SK-MEL-5 (cell line): ENCODE results near the gene WDR27. TPM values are rescaled to one million over a fixed set of nuclear protein-coding genes. Genes with fewer than 3 reads are reported as not detected.
"Not testable (repeated sequence)": the region's sequence is repeated elsewhere in the genome, so short reads cannot be mapped to it uniquely, and the experiment has no call there.

ENCODE experiments used
- DNase-seq: peaks from one replicate; pipeline ENCODE4 v3.0.0-alpha.2; 2016; ENCODE audit warnings: low read depth, low spot score
- in situ Hi-C: cut with HindIII; loops from 2 replicates; pipeline ENCODE4 v1.10.0; 2016; ENCODE audit warnings: low sequenced_read_pairs, high pct_unique_total_duplicates, low pct_unique_long_range_greater_than_20kb
- total RNA-seq: library from RNA; depleted of rRNA; stranded (reverse); fragments of >200 nt; shearing (Covaris generic); gene quantifications from 2 replicates; pipeline ENCODE4 v1.2.3, GENCODE V29; 2014

The WDR27 gene
- total RNA-seq, 1 experiment from 2014 or later, result 10.2 TPM

- no peak for DNase-seq
- in situ Hi-C loops, result no loop called here
Measured at GRCh38 chr6:169651498-169651897, 50.3 kb downstream of the WDR27 start.

DNA sequence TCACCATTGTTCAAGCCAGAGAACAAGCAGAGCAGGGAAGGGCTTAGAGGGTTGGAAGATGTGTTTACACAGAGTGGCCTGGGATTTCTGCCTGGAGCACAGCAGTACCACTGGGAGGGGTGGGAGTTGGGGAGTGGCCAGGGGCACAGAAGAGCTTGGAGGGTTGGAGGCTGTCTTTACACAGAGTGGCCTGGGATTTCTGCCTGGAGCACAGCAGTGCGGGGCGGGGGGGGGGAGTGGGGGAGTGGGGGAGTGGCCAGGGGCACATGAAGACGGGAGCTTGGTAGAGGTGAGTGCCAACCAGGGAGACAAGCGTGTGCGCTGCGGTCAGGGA lies 50.9 kb downstream of the WDR27 start:
- in situ Hi-C loops, result no loop called here
- DNase-seq, result no peak

DNA sequence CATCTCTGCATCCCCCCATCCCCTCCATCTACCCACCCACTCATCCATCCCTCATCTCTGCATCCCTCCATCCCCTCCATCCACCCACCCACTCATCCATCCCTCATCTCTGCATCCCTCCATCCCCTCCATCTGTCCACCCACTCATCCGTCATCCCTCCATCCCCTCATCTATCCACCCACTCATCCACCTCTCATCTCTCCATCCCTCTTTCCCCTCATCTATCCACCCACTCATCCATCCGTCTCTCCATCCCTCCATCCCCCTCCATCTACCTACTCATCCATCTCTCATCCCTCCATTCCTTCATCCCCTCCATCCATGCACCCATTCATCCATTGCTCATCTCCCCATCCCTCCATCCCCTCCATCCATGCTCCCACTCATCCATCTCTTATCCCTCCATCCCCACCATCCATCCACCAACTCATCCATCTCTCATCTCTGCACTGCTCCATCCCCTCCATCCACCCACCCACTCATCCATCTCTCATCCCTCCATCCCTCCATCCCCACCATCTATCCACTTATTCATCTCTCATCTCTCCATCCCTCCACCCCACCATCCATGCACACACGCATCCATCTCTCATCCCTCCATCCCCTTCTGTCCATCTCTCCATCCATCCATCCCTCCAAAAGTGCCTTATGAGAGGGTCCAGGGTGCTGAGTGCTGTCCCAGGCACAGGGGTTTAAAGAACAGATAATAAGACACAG lies 51.4 kb downstream of the WDR27 start:
- in situ Hi-C loops, result no loop called here
- no peak for DNase-seq

- in situ Hi-C loops, result no loop called here
- DNase-seq, result no peak
Measured at GRCh38 chr6:169648617-169649016, 53.2 kb downstream of the WDR27 start.

- DNase-seq, result no peak
- in situ Hi-C loops, result no loop called here
Measured at GRCh38 chr6:169648092-169648491, 53.7 kb downstream of the WDR27 start.

DNA sequence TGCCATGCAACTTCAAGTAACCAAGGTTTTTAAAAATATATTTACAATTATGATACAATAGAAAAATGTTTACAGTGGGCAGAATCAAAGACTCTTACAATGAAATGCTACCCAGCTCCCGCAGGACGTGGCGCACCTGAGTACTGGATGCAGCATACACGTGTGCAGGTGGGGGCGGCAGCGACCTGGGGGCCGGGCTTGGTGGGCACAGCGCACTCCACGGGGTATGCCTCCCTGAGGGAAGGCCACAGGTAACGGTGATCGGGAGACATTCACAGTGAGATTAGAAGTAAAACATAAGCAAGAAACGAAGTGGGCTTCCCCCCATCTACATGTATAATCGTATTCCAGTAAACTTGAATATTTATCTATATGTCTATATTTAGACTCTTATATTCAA lies 54.2 kb downstream of the WDR27 start:
- DNase-seq, result no peak
- in situ Hi-C loops, result no loop called here

GRCh38 chr6:169646906-169647567 lies 54.8 kb downstream of the WDR27 start:
- no peak for DNase-seq
- in situ Hi-C loops, result no loop called here

- DNase-seq, in situ Hi-C loops: not testable (repeated sequence)
Measured at GRCh38 chr6:169645459-169645858, 56.4 kb downstream of the WDR27 start.

DNA sequence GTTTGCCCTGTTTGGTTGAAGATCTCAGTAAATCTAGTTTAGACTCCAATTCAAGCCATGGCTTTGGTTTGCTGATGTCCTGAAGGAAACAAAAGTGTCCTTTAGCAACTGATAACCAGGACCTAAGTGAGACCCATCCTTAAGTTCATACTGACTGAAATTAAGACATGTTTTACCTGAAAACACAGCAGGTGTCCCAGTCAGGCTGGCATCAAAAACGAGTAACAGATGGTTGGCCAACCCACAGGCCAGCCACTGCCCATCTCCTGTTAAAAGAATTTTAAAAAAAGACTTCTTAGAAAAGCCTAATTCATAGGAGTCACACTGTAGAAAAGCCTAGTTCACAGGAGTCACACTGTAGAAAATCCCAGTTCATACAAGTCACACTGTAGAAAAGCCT lies 58.3 kb downstream of the WDR27 start:
- DNase-seq, result no peak
- in situ Hi-C loops, result no loop called here

DNA sequence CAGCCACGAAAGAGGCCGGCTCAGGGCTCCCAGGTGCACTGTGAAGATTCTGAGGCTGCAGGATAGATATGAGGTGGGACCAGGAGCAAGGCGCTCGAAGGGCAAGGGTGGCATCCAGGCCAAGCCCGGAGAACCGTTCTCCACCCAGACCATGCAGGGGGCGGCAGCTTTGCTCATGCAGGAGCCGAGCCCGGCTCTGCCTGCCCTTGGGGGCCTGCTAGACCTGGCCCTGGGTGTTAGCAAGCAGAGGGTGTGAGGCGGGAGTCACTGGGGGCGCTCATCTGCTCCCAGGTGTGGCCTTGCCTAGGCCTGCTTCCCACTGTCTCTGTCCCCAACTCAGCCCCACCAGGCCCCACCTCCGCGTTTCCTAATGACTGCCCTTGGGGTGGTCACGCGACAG lies 59.4 kb downstream of the WDR27 start:
- DNase-seq, result no peak

DNA sequence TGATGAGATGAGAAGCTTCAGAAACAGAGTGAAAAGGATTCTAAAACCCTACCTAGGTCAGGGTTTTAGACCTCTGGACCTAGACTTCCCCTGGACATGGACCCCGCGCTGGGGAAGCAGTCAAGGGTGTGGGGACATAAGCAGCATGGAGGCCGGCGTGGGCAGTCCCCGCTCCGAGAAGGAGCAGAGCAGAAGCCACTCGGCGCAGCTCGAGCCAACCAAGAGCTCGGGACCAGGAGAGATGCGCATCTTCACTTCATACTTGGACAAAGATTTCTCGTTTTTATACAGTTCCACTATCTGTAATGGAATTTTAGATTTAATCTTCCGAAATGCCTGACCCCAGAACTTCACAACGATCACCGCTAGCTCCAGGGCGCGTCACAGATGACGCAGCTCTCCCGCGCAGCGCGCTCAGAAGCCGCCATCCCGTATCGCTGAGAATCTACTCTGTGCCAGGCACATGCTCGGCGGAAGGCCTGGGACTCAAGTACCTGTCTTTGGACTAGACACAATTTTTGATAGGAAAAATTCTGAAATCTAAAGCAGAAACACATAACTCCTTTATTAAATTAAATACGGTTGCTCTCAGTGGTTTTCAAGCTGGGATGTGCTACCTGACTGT lies 60.3 kb downstream of the WDR27 start:
- DNase-seq, result no peak
- in situ Hi-C loops, result no loop called here

More for the DNA sequence above, 59.4 kb downstream of the WDR27 start:
- in situ Hi-C loops, result no loop called here

GRCh38 chr6:169640983-169641382 lies 60.8 kb downstream of the WDR27 start:
- no peak for DNase-seq
- in situ Hi-C loops, result no loop called here

DNA sequence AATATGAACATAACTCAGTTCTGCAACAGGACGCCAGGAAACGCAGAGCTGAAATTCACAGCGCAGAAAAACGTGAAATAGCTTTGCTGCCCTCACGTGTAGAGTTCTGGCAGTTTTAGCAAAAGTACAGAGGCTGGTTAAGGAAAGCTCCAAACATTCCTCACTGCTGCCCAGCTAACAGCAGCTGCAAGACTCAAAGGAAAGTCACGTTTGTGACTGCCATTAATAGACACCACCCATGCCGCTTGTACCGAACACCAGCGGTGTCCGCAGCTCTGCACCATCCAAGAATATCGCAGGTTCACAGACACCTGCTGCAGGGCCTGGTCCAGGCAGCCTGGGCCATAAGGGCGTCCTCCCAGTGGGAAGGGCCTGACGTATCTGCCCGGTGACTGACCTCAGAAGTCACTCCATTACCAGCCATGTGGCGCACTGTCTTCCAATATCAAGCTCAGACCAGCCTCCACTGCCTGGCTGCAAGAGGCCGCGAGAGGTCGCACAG lies 61.4 kb downstream of the WDR27 start:
- in situ Hi-C loops, result no loop called here
- DNase-seq, result no peak

DNA sequence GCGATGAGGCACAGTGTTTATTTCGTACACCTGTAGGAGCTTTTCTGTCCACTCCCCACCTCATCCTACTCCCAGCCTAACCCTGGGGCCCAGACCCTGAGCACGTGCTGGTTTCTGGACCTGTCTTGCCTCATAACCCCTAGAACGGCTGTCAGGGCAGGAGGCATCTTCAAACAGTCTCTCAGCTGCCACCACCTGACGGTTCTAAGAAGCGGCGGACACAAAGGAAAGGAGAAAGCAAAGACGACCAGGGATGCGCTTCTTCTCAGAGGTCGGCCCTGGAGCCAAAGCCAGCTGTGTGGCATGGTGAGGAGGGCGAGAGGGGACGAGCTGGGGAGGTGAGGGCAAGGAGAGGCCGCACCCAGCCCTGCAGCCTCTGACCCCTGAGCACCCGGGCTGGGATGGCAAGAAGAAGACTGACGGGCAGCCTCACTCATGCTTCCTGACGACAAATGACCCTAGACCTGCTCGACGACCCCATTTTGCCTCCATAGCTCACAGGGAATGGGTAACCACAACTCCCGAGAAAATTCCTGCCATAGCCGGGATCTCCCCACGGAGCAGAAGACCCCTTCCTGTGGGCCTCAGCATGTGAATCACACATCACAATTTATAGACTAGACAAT lies 62.1 kb downstream of the WDR27 start:
- in situ Hi-C loops, result no loop called here
- DNase-seq, result no peak

DNA sequence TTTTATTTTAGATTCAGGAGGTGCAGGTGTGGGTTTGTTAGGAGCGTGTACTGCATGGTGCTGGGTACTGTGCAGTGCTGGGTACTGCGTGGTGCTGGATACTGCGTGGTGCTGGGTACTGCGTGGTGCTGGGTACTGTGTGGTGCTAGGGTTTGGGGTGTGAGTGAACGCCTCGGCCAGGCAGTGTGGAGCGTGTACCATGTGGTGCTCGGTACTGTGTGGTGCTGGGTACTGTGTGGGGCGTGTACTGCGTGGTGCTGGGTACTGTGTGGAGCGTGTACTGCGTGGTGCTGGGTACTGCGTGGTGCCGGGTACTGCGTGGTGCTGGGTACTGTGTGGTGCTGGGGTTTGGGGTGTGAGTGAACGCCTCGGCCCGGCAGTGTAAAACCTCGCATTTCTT lies 62.9 kb downstream of the WDR27 start:
- in situ Hi-C loops, result no loop called here
- no peak for DNase-seq

DNA sequence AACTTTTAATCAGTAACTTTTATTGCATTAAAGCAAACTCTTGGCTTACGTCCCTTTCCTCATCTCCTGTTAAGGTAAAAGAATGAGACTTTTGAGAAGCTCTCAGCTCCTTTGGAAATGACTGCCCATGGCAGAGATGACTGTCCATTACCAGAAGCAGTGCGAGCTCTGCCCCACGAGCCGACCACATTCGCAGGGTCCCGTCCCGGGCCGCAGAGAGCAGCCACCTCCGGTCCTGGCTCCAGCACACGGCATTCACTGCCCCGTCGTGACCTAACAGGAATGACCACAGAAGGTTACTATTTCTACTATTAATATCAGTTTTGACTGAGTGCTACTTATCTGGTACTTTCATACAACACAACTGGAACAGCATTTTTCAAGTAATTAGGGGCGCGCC lies 63.4 kb downstream of the WDR27 start:
- DNase-seq, result no peak
- in situ Hi-C loops, result no loop called here

DNA sequence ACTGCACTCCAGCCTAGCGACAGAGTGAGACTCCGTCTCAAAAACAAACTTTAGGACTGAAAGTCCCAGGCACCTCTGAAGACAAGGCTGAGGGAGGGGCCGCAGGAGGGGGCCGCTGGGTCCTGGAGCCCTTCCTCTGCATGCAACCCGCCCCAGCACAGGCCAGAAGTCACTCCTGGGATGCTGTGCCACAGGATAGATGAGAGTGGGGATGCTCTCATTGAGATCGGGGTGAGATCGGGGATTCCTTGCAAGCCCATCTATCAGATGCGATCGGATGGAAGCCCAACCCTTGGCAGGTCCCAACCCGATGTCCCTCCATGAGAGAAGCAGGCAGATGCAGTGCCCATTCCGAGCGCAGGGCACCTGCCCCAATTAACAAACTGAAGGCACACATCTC lies 66.5 kb downstream of the WDR27 start:
- in situ Hi-C loops, result no loop called here
- no peak for DNase-seq

DNA sequence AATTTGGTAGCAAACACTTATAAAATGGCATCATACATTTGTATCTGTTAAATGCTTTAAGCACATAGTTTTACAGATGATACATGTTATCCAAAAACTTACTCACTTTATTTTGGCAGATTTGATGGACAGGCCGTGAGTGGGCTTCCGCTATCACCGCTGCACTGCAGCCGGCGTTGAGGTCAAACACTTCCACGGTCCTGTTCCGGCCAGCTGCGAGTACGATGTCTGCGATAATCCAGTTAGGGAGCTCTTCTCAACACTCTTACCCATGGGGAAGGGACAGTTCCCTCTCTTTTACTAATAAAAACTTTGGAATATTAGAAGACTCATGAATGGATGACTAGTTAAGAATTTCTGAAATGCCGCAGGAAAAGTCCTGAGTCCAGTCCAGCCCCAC lies 69.0 kb downstream of the WDR27 start:
- in situ Hi-C loops, result no loop called here

More for the DNA sequence above, 69.0 kb downstream of the WDR27 start:
- no peak for DNase-seq
